ENCODE results near the gene TPSG1.
A peak's percentile ranks its signal among the peaks of the same experiment; 100 is the strongest.
"Not testable (repeated sequence)": the region's sequence is repeated elsewhere in the genome, so short reads cannot be mapped to it uniquely, and the experiment has no call there.

The TPSG1 gene

DNA sequence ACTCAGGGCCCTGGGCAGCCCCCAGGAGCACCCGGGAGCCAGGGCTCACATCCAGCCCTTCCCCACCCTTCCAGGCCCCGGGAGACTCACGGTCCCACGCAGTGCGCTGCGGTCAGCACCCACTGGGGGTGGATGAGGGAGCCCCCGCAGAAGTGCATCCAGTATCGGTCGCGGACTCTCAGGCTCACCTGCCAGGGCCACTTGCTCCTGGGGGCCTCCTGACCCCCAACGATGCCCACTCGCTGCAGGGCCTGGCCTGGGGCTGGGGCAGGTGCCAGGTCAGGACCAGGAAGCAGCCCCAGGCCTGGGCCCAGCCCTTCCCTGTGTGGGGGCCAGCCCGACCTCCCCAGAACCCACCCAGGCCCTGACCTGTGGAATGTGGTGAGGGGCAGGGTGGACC, 4.4 kb upstream of the TPSG1 start:
- H3K36me3 ChIP-seq (ENCODE audit: insufficient read depth, low read length); H3K27me3 ChIP-seq (ENCODE audit: insufficient read depth, low read length); H2AFZ ChIP-seq (ENCODE audit: low read length, unreplicated experiment); H3K4me3 ChIP-seq (ENCODE audit: low read depth, low read length); H3K27ac ChIP-seq (ENCODE audit: low read depth, low read length); H3K4me1 ChIP-seq (ENCODE audit: control insufficient read depth, insufficient read depth, low read length, unreplicated experiment); H3K79me2 ChIP-seq (ENCODE audit: control insufficient read depth, insufficient read depth, low read length, unreplicated experiment): not testable (repeated sequence)

- H3K27ac ChIP-seq (ENCODE audit: low read depth, low read length); H3K4me1 ChIP-seq (ENCODE audit: control insufficient read depth, insufficient read depth, low read length, unreplicated experiment); H3K4me3 ChIP-seq (ENCODE audit: low read depth, low read length); H3K27me3 ChIP-seq (ENCODE audit: insufficient read depth, low read length); H3K36me3 ChIP-seq (ENCODE audit: insufficient read depth, low read length); H2AFZ ChIP-seq (ENCODE audit: low read length, unreplicated experiment); H3K79me2 ChIP-seq (ENCODE audit: control insufficient read depth, insufficient read depth, low read length, unreplicated experiment): not testable (repeated sequence)
These were observed 3.2 kb upstream of the TPSG1 start for GRCh38 chr16:1228227-1228626.

GRCh38 chr16:1226692-1227091, 1.6 kb upstream of the TPSG1 start:
- H2AFZ ChIP-seq (ENCODE audit: low read length, unreplicated experiment); H3K79me2 ChIP-seq (ENCODE audit: control insufficient read depth, insufficient read depth, low read length, unreplicated experiment); H3K36me3 ChIP-seq (ENCODE audit: insufficient read depth, low read length); H3K27me3 ChIP-seq (ENCODE audit: insufficient read depth, low read length); H3K4me3 ChIP-seq (ENCODE audit: low read depth, low read length); H3K27ac ChIP-seq (ENCODE audit: low read depth, low read length); H3K4me1 ChIP-seq (ENCODE audit: control insufficient read depth, insufficient read depth, low read length, unreplicated experiment): not testable (repeated sequence)

- not testable (repeated sequence) for H3K4me1 ChIP-seq (ENCODE audit: control insufficient read depth, insufficient read depth, low read length, unreplicated experiment); H3K27me3 ChIP-seq (ENCODE audit: insufficient read depth, low read length); H3K27ac ChIP-seq (ENCODE audit: low read depth, low read length); H3K79me2 ChIP-seq (ENCODE audit: control insufficient read depth, insufficient read depth, low read length, unreplicated experiment); H3K36me3 ChIP-seq (ENCODE audit: insufficient read depth, low read length); H3K4me3 ChIP-seq (ENCODE audit: low read depth, low read length)
- H2AFZ ChIP-seq (ENCODE audit: low read length, unreplicated experiment), result peak overlapping the region; percentile 23
These were observed 752 bp upstream of the TPSG1 start for GRCh38 chr16:1225728-1226311.

DNA sequence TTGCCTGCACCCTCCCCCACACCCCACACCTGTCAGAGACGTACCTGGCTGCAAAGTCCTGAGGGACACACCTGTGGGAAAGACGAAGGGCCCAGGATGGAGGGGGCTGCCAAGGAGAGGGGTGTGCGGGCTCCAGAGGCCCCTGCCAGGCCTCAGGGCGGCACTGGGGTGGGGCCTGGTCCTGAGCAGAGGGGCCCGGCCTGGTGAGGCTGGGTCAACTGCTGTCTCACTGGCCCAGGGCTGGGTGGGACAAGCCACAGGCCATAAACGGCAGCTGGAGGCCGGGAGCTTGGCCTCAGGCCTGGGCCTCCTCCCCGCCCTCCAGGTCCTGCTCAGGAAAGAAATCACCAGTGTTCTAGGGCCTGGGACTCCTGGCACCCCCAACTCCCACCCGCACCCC, 510 bp downstream of the TPSG1 start:
- Histone ChIP-seq H3K79me2 (ENCODE audit: control insufficient read depth, insufficient read depth, low read length, unreplicated experiment) (no peaks in the 10 kb centered on the region), H3K4me1 (ENCODE audit: control insufficient read depth, insufficient read depth, low read length, unreplicated experiment) (peaks cover 7% of the 10 kb centered on the region), H3K27me3 (ENCODE audit: insufficient read depth, low read length) (no peaks in the 10 kb centered on the region), H2AFZ (ENCODE audit: low read length, unreplicated experiment) (no peak overlapping the region), H3K36me3 (ENCODE audit: insufficient read depth, low read length) (no peaks in the 10 kb centered on the region), H3K4me3 (ENCODE audit: low read depth, low read length) (no peak overlapping the region), H3K27ac (ENCODE audit: low read depth, low read length) (no peak overlapping the region)

- Histone ChIP-seq H3K36me3 (ENCODE audit: insufficient read depth, low read length) (no peaks in the 10 kb centered on the region), H3K27ac (ENCODE audit: low read depth, low read length) (no peak overlapping the region), H3K27me3 (ENCODE audit: insufficient read depth, low read length) (no peaks in the 10 kb centered on the region), H3K79me2 (ENCODE audit: control insufficient read depth, insufficient read depth, low read length, unreplicated experiment) (no peaks in the 10 kb centered on the region), H3K4me1 (ENCODE audit: control insufficient read depth, insufficient read depth, low read length, unreplicated experiment) (peaks cover 7% of the 10 kb centered on the region), H3K4me3 (ENCODE audit: low read depth, low read length) (no peak overlapping the region), H2AFZ (ENCODE audit: low read length, unreplicated experiment) (no peak overlapping the region)
These were observed 1.5 kb downstream of the TPSG1 start for GRCh38 chr16:1223355-1224214.

DNA sequence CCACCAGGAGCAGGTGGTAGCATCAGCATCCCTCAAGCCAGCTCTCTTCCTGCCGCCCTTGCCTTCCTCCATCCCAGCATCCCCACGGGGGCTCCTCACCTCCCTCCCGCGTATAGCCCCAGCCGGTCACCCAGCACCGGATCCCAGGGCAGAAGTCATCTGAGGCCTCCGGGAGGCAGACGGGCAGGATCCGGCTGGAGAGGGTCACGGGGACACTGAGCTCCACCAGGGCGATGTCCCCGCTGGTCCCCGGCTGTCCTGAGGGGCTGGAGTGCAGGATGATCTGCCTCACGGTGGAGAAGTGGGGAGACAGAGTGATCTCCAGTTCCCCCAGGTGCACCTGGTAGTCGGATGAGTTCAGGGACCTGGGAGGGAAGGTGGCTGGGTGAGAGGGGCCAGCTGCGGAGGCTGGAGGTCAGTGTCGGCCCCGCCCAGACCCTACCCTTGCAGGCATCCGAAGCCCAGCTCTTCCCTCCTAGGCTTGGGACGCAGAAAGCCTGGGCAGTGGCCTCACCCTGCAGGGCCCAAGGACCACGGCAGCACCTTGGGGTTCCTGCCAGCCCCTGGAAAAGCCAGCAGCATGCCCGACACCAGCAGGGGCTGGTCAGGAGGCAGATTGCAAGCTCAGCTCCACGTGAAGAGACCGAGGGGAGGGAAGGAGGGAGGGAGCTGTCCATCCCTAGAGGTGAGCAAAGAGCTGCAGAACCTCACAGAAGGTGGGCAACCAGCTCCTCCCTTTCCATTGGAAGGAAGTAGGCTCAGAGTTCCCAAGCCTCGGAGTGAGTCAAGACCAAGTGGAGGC, 2.3 kb downstream of the TPSG1 start:
- Histone ChIP-seq H3K4me1 (ENCODE audit: control insufficient read depth, insufficient read depth, low read length, unreplicated experiment) (peaks cover 7% of the 10 kb centered on the region), H3K79me2 (ENCODE audit: control insufficient read depth, insufficient read depth, low read length, unreplicated experiment) (no peaks in the 10 kb centered on the region), H3K4me3 (ENCODE audit: low read depth, low read length) (no peak overlapping the region), H3K36me3 (ENCODE audit: insufficient read depth, low read length) (no peaks in the 10 kb centered on the region), H3K27me3 (ENCODE audit: insufficient read depth, low read length) (no peaks in the 10 kb centered on the region), H3K27ac (ENCODE audit: low read depth, low read length) (no peak overlapping the region), H2AFZ (ENCODE audit: low read length, unreplicated experiment) (no peak overlapping the region)

GRCh38 chr16:1221628-1222552, 3.2 kb downstream of the TPSG1 start:
- H2AFZ ChIP-seq (ENCODE audit: low read length, unreplicated experiment), result no peak overlapping the region

DNA sequence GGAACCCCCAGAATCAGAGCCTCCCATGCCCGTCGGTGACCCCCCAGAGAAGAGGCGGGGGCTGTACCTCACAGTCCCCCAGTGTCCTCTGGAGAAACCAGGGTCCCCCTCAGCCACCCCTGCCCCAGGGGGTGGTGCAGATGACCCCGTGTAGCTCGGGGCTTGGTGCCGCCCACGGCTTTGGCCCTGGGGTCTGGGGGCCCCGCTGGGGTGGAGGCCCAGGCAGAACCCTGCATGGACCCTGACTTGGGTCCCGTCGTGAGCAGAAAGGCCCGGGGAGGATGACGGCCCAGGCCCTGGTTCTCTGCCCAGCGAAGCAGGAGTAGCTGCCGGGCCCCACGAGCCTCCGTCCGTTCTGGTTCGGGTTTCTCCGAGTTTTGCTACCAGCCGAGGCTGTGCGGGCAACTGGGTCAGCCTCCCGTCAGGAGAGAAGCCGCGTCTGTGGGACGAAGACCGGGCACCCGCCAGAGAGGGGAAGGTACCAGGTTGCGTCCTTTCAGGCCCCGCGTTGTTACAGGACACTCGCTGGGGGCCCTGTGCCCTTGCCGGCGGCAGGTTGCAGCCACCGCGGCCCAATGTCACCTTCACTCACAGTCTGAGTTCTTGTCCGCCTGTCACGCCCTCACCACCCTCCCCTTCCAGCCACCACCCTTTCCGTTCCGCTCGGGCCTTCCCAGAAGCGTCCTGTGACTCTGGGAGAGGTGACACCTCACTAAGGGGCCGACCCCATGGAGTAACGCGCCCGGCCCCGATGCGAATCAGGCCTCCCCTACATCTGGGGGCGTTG, 4.0 kb downstream of the TPSG1 start:
- Histone ChIP-seq H3K27ac (ENCODE audit: low read depth, low read length) (no peak overlapping the region), H3K27me3 (ENCODE audit: insufficient read depth, low read length) (no peaks in the 10 kb centered on the region), H3K4me1 (ENCODE audit: control insufficient read depth, insufficient read depth, low read length, unreplicated experiment) (peaks cover 7% of the 10 kb centered on the region), H3K79me2 (ENCODE audit: control insufficient read depth, insufficient read depth, low read length, unreplicated experiment) (no peaks in the 10 kb centered on the region), H3K4me3 (ENCODE audit: low read depth, low read length) (no peak overlapping the region), H3K36me3 (ENCODE audit: insufficient read depth, low read length) (no peaks in the 10 kb centered on the region), H2AFZ (ENCODE audit: low read length, unreplicated experiment) (no peak overlapping the region)

More at GRCh38 chr16:1221628-1222552, 3.2 kb downstream of the TPSG1 start:
- Histone ChIP-seq H3K36me3 (ENCODE audit: insufficient read depth, low read length) (no peaks in the 10 kb centered on the region), H3K79me2 (ENCODE audit: control insufficient read depth, insufficient read depth, low read length, unreplicated experiment) (no peaks in the 10 kb centered on the region), H3K4me3 (ENCODE audit: low read depth, low read length) (no peak overlapping the region), H3K27ac (ENCODE audit: low read depth, low read length) (no peak overlapping the region), H3K27me3 (ENCODE audit: insufficient read depth, low read length) (no peaks in the 10 kb centered on the region), H3K4me1 (ENCODE audit: control insufficient read depth, insufficient read depth, low read length, unreplicated experiment) (peaks cover 7% of the 10 kb centered on the region)

Measured in ACC112 (cell line).